Gastrocnemius medialis (tissue), 4 donors: ENCODE data around the gene IGF2.

Source experiments
- POLR2A ChIP-seq, 2 donors: fragments of 450-650 bp; IDR thresholded peaks; one replicate each; pipeline ENCODE4 v1.6.1; 2017; ENCODE audit warnings: antibody characterized with exemption in 2 of 2, mild to moderate bottlenecking in 2 of 2, moderate library complexity in 2 of 2
- TF ChIP-seq, protein P1 (sequence below), 5 experiments: fragments of 450-650 bp in 3 of 5; fragments of 200-600 bp in 2 of 5; sonication (generic) in 2 of 5; IDR thresholded peaks in 4 of 5; conservative IDR thresholded peaks in 1 of 5; 1 replicate in 4 of 5; 2 replicates in 1 of 5; pipeline ENCODE4 v1.5.1; 2016 to 2019; ENCODE audit warnings: antibody characterized with exemption in 5 of 5, mild to moderate bottlenecking in 3 of 5, moderate library complexity in 3 of 5

DNA sequence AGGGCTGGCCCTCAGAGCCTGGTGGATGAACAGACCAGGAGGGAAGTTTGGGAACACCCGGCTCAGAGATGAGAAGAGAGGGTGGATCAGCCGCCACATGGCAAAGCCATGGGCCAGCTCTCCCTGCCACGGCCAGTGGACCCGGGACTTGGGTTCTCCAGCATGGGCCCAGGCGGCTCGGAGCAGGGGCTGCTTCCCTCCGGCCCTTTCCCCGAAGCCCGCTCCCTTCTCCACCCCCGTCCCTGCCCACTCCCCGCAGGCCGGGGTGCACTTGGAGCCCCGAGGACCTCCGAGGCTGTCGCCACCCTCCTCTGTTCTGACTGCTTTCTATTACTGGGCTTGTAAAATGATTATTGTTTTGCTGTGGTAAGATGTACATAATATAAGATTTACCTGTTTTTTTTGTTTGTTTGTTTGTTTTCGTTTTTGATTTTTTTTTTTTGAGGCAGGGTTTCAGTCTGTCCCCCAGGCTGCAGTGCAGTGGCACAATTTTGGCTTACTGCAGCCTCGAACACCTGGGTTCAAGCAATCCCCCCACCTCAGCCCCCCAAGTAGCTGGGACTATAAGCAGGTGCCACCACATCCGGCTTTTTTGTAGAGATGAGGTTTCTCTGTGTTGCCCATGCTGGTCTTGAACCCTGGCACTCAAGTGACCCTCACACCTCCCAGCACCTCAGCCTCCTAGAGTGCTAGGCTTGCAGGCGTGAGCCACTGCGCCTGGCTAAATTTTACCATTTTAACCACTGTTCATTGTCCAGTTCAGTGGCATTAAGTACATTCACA lies 43.7 kb upstream of the IGF2 start:
- TF ChIP-seq, protein P1, sequence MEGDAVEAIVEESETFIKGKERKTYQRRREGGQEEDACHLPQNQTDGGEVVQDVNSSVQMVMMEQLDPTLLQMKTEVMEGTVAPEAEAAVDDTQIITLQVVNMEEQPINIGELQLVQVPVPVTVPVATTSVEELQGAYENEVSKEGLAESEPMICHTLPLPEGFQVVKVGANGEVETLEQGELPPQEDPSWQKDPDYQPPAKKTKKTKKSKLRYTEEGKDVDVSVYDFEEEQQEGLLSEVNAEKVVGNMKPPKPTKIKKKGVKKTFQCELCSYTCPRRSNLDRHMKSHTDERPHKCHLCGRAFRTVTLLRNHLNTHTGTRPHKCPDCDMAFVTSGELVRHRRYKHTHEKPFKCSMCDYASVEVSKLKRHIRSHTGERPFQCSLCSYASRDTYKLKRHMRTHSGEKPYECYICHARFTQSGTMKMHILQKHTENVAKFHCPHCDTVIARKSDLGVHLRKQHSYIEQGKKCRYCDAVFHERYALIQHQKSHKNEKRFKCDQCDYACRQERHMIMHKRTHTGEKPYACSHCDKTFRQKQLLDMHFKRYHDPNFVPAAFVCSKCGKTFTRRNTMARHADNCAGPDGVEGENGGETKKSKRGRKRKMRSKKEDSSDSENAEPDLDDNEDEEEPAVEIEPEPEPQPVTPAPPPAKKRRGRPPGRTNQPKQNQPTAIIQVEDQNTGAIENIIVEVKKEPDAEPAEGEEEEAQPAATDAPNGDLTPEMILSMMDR (IDR thresholded peaks at IDR 0.05 in 4 of 5, conservative IDR thresholded peaks at IDR 0.05 in 1 of 5) = no peak
- TF ChIP-seq POLR2A (IDR thresholded peaks at IDR 0.05) = no peak
